Right atrium auricular region (tissue), 2 donors: ENCODE results near the gene DGKG. TPM values are rescaled to one million over a fixed set of nuclear protein-coding genes. Genes with fewer than 3 reads are reported as not detected.

Source experiments
- DNase-seq: peaks from one replicate; pipeline ENCODE4 v3.0.0-alpha.2; 2019; ENCODE audit warnings: low spot score
- H3K27ac ChIP-seq, 2 donors: fragments of 200-600 bp; sonication (generic); 1 replicate in 1 of 2; 2 replicates in 1 of 2; pipeline ENCODE4 v1.5.1; 2016 to 2019
- H3K27me3 ChIP-seq, 2 donors: fragments of 200-600 bp; sonication (generic); one replicate each; pipeline versions ENCODE4 v1.5.1 to v1.6.0; 2017 to 2019
- H3K36me3 ChIP-seq: fragments of 200-600 bp; sonication (generic); one replicate; pipeline ENCODE4 v1.5.1; 2016
- H3K4me1 ChIP-seq, 2 donors: fragments of 200-600 bp; sonication (generic); one replicate each; pipeline versions ENCODE4 v1.5.1 to v1.6.0; 2017 to 2019
- H3K4me3 ChIP-seq, 2 donors: fragments of 200-600 bp; sonication (generic); 1 replicate in 1 of 2; 2 replicates in 1 of 2; pipeline ENCODE4 v1.5.1; 2017 to 2019; ENCODE audit warnings: mild to moderate bottlenecking in 1 of 2, moderate library complexity in 1 of 2
- H3K9me3 ChIP-seq, 2 donors: fragments of 200-600 bp; sonication (generic); one replicate each; pipeline ENCODE4 v1.5.1; 2019
- total RNA-seq, 2 donors: library from RNA; depleted of rRNA; stranded (reverse); fragments of >200 nt; gene quantifications; one replicate each; pipeline ENCODE4 v1.1.0, GENCODE V29; 2016
- TF ChIP-seq, protein P1 (sequence below), 2 donors: fragments of 200-600 bp; sonication (generic); IDR thresholded peaks; one replicate each; pipeline ENCODE4 v1.5.1; 2019; ENCODE audit warnings: antibody characterized with exemption in 2 of 2

The DGKG gene
- total RNA-seq, 2 donors from 2014 or later, result 25.1 to 27.4 TPM

GRCh38 chr3:186185194-186185787 is 176.7 kb downstream of the DGKG start:
- Histone ChIP-seq H3K4me3 (no peak overlapping the region), H3K27me3 (no peaks in the 10 kb centered on the region), H3K9me3 (no peaks in the 10 kb centered on the region), H3K4me1 (no peaks in the 10 kb centered on the region), H3K27ac (no peak overlapping the region), H3K36me3 (no peaks in the 10 kb centered on the region)
- TF ChIP-seq, protein P1, sequence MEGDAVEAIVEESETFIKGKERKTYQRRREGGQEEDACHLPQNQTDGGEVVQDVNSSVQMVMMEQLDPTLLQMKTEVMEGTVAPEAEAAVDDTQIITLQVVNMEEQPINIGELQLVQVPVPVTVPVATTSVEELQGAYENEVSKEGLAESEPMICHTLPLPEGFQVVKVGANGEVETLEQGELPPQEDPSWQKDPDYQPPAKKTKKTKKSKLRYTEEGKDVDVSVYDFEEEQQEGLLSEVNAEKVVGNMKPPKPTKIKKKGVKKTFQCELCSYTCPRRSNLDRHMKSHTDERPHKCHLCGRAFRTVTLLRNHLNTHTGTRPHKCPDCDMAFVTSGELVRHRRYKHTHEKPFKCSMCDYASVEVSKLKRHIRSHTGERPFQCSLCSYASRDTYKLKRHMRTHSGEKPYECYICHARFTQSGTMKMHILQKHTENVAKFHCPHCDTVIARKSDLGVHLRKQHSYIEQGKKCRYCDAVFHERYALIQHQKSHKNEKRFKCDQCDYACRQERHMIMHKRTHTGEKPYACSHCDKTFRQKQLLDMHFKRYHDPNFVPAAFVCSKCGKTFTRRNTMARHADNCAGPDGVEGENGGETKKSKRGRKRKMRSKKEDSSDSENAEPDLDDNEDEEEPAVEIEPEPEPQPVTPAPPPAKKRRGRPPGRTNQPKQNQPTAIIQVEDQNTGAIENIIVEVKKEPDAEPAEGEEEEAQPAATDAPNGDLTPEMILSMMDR (IDR thresholded peaks at IDR 0.05), result no peak
- no peak for DNase-seq

DNA sequence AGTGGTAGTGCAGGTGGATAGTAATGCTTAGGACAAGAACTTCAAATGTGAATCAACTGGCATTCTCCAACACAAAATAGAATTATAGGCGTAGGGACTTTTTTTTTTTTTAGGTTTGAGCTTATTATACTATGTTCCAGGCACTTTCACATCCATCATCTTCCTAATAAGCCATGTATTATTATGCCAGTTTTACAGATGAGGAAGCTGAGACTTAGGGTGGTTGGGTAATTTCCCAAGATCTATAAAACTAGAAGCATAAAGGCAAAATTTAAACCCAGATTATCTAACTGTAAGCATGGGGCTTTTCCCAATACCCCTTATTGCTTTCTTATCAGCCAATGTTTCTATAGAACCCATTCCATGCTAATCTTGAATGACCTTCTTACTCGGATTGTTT is 178.0 kb downstream of the DGKG start:
- no peaks in the 10 kb centered on the region for H3K9me3 ChIP-seq
- no peaks in the 10 kb centered on the region for H3K27me3 ChIP-seq
- no peak for DNase-seq
- no peak overlapping the region for H3K4me3 ChIP-seq
- no peaks in the 10 kb centered on the region for H3K4me1 ChIP-seq
- no peaks in the 10 kb centered on the region for H3K36me3 ChIP-seq
- TF ChIP-seq, protein P1 (IDR thresholded peaks at IDR 0.05), result no peak
- no peak overlapping the region for H3K27ac ChIP-seq

GRCh38 chr3:186182850-186183249 is 179.2 kb downstream of the DGKG start:
- Histone ChIP-seq H3K4me3 (no peak overlapping the region), H3K27ac (no peak overlapping the region), H3K4me1 (no peaks in the 10 kb centered on the region), H3K27me3 (no peaks in the 10 kb centered on the region), H3K9me3 (no peaks in the 10 kb centered on the region), H3K36me3 (no peaks in the 10 kb centered on the region)
- DNase-seq, result no peak
- TF ChIP-seq, protein P1 (IDR thresholded peaks at IDR 0.05), result no peak

DNA sequence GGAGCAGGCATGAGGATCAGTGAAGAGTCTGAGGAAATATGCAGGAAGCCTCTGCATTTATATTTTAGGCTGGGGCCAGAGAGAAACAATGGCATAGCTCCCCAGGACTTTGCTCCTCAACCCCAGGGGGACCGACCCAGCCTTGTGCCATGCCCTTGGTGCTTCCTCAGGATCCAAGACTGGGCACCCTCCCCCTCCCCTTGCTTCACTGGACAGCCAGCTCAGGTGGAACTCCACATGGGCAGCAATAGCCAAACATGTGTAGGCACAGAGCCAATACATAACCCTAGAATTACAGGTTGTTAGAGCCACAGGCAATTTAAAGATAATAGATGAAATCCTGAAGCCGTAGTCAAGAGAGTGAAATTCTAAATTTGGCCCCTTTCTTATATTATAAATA is 180.1 kb downstream of the DGKG start:
- no peaks in the 10 kb centered on the region for H3K36me3 ChIP-seq

GRCh38 chr3:186180891-186181481 is 181.0 kb downstream of the DGKG start:
- TF ChIP-seq, protein P1 (IDR thresholded peaks at IDR 0.05), result no peak
- Histone ChIP-seq H3K27me3 (no peaks in the 10 kb centered on the region), H3K36me3 (no peaks in the 10 kb centered on the region), H3K9me3 (no peaks in the 10 kb centered on the region), H3K4me1 (no peaks in the 10 kb centered on the region), H3K4me3 (no peak overlapping the region), H3K27ac (no peak overlapping the region)
- no peak for DNase-seq

More for the DNA sequence above, 180.1 kb downstream of the DGKG start:
- Histone ChIP-seq H3K27ac (no peak overlapping the region), H3K27me3 (no peaks in the 10 kb centered on the region), H3K4me3 (no peak overlapping the region), H3K4me1 (no peaks in the 10 kb centered on the region), H3K9me3 (no peaks in the 10 kb centered on the region)
- DNase-seq, result no peak
- TF ChIP-seq, protein P1 (IDR thresholded peaks at IDR 0.05), result no peak

- no peaks in the 10 kb centered on the region for H3K27me3 ChIP-seq
- no peaks in the 10 kb centered on the region for H3K4me1 ChIP-seq
These were observed 181.9 kb downstream of the DGKG start for GRCh38 chr3:186180151-186180550.

More at GRCh38 chr3:186180151-186180550, 181.9 kb downstream of the DGKG start:
- no peak overlapping the region for H3K4me3 ChIP-seq
- no peaks in the 10 kb centered on the region for H3K36me3 ChIP-seq
- TF ChIP-seq, protein P1 (IDR thresholded peaks at IDR 0.05), result no peak
- DNase-seq, result no peak
- H3K27ac ChIP-seq, result no peak overlapping the region
- H3K9me3 ChIP-seq, result no peaks in the 10 kb centered on the region
